Erythroblast (primary cell): ENCODE measurements around the gene POP5.
A peak's percentile ranks its signal among the peaks of the same experiment; 100 is the strongest.

ENCODE experiments used
- DNase-seq, 2 experiments: peaks; one replicate each; lab custom pipeline; 2025; lab: John Stamatoyannopoulos, UW
- GATA1 ChIP-seq: IDR thresholded peaks from 2 replicates; pipeline ENCODE4 v1.6.1; 2011; ENCODE audit warnings: low read depth, mild to moderate bottlenecking, control low read depth, low read length, moderate library complexity
- POLR2A ChIP-seq: IDR thresholded peaks from 2 replicates; pipeline ENCODE4 v1.6.1; 2011; ENCODE audit warnings: mild to moderate bottlenecking, low read length

POP5 gene

GRCh38 chr12:120579179-120579578, 2.0 kb downstream of the POP5 start:
- TF ChIP-seq GATA1 (no peak), POLR2A (no peak)
- DNase-seq, result peak; percentile 16 to 33

- DNase-seq, result no peak
- TF ChIP-seq POLR2A (no peak), GATA1 (no peak)
Observed at GRCh38 chr12:120574106-120574505, 7.1 kb downstream of the POP5 start.

GRCh38 chr12:120573560-120573959, 7.6 kb downstream of the POP5 start:
- TF ChIP-seq POLR2A (no peak), GATA1 (no peak)
- no peak for DNase-seq

GRCh38 chr12:120571299-120571698, 9.9 kb downstream of the POP5 start:
- DNase-seq, result no peak
- TF ChIP-seq POLR2A (no peak), GATA1 (no peak)

GRCh38 chr12:120563495-120563894, 17.7 kb downstream of the POP5 start:
- TF ChIP-seq POLR2A (no peak), GATA1 (no peak)
- no peak for DNase-seq

GRCh38 chr12:120562906-120563305, 18.3 kb downstream of the POP5 start:
- DNase-seq, result no peak
- TF ChIP-seq POLR2A, result no peak
- TF ChIP-seq GATA1, result no peak

- DNase-seq, result no peak
- TF ChIP-seq GATA1, result no peak
Observed at GRCh38 chr12:120557589-120557988, 23.6 kb downstream of the POP5 start.

- TF ChIP-seq GATA1 (no peak), POLR2A (no peak)
- no peak for DNase-seq
Observed at GRCh38 chr12:120554678-120555077, 26.5 kb downstream of the POP5 start.

GRCh38 chr12:120546050-120546386, 35.2 kb downstream of the POP5 start:
- no peak for TF ChIP-seq GATA1
- no peak for TF ChIP-seq POLR2A
- no peak for DNase-seq

- DNase-seq, result no peak
- TF ChIP-seq GATA1 (no peak), POLR2A (no peak)
Observed at GRCh38 chr12:120544691-120545090, 36.5 kb downstream of the POP5 start.

- TF ChIP-seq GATA1 (no peak), POLR2A (no peak)
- no peak for DNase-seq
Observed at GRCh38 chr12:120542166-120542565, 39.0 kb downstream of the POP5 start.

GRCh38 chr12:120540445-120540844, 40.8 kb downstream of the POP5 start:
- DNase-seq, result peak; percentile 92 to 96

GRCh38 chr12:120539303-120539702, 41.9 kb downstream of the POP5 start:
- peak; percentile 77 to 84 for DNase-seq
- TF ChIP-seq POLR2A, result no peak
- TF ChIP-seq GATA1, result no peak

More at GRCh38 chr12:120540445-120540844, 40.8 kb downstream of the POP5 start:
- TF ChIP-seq POLR2A (no peak), GATA1 (peak; percentile 87)

GRCh38 chr12:120538281-120539156, 42.7 kb downstream of the POP5 start:
- peak; percentile 17 to 54 for DNase-seq

GRCh38 chr12:120537856-120538220, 43.4 kb downstream of the POP5 start:
- no peak for TF ChIP-seq POLR2A
- TF ChIP-seq GATA1, result no peak

More at GRCh38 chr12:120538281-120539156, 42.7 kb downstream of the POP5 start:
- no peak for TF ChIP-seq GATA1
- no peak for TF ChIP-seq POLR2A

More at GRCh38 chr12:120537856-120538220, 43.4 kb downstream of the POP5 start:
- DNase-seq, result peak in 1 of 2 experiments; percentile 32
